HS-5 (cell line): ENCODE results near the gene MBD3.
"Not testable (repeated sequence)": the region's sequence is repeated elsewhere in the genome, so short reads cannot be mapped to it uniquely, and the experiment has no call there.

Source experiments
- DNase-seq: peaks from one replicate; pipeline ENCODE4 v3.0.0-alpha.2; 2012; ENCODE audit warnings: low read depth

MBD3 gene

DNA sequence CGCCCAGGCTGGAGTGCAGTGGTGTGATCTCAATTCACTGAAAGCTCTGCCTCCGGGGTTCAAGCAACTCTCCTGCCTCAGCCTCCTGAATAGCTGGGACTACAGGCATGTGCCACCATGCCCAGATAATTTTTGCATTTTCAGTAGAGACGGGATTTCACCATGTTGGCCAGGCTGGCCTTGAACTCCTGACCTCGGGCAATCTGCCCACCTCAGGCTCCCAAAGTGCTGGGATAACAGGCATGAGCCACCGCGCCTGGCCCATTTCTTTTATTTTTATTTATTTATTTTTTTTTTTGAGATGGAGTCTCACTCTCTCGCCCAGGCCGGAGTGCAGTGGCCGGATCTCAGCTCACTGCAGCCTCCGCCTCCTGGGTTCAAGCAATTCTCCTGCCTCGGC, 52.9 kb downstream of the MBD3 start:
- DNase-seq = not testable (repeated sequence)

DNA sequence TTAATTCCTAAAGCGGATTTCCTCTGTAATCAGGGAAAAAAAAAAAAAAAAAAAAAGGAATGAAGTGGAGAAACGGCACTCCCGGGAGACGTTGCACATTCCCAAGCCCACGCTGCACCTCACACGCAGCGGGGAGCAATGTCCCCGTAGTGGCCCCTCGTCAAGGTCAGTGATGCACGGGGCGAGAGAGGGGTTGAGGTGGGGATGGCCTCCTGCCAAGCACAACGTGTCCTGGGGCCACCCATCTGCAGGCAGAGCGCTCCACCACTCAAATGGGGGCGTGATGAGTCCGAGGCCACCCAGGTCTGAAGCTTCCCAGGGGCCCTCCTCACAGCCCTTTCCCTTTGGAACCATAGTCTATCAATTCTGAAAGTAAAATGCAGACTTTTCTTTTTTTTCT, 53.7 kb downstream of the MBD3 start:
- DNase-seq = no peak

GRCh38 chr19:1535699-1536098, 57.0 kb downstream of the MBD3 start:
- DNase-seq = not testable (repeated sequence)

- DNase-seq = no peak
These were observed 57.7 kb downstream of the MBD3 start for GRCh38 chr19:1534972-1535371.

DNA sequence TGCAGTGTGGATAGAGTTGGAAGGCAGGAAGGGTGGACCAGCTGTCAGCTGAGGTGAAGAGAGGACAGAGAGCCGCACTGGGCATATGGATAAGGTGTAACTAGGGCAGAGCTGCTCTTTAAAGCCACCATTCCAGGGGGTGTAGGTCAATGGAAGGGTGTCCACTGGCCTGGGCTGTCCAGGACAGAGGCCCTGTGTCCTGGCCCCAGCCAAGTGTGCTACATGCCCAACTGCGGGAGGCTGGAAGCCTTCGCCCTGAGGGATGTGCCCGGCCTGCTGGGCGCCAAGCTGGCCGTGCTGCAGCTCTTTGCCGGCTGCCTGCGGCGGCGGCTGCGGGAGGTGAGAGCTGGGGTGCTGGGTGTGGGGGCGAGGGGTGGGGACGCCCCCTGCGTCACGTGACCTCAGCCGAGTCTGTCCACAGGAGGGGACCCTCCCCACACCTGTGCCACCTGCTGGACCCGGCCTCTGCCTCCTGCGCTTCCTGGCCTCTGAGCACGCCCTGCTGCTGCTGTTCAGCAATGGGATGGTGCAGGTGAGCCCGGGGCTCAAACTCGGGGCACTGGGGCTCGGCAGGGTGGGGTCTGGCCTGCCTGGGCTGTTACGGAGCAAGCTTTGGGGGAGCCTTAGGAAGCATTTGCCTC, 59.0 kb downstream of the MBD3 start:
- no peak for DNase-seq

DNA sequence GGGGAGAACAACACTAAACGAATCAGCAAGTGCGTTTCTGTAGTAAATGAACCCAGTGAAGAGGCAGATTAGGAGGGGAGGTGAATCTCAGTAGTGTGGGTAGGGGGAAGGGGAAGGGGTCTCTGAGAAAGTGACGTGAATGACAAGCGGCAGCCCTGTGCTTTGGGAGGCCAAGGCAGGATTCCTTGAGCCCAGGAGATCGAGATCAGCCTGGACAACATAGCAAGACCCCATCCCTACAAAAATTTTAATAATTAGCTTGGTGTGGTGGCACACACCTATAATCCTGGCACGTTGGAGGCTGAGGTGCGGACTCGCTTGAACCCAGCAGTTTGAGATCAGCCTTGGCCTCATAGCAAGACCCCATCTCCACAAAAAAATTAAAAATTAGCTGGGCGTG, 60.7 kb downstream of the MBD3 start:
- DNase-seq = no peak

- DNase-seq = no peak
These were observed 61.1 kb downstream of the MBD3 start for GRCh38 chr19:1531587-1531986.

DNA sequence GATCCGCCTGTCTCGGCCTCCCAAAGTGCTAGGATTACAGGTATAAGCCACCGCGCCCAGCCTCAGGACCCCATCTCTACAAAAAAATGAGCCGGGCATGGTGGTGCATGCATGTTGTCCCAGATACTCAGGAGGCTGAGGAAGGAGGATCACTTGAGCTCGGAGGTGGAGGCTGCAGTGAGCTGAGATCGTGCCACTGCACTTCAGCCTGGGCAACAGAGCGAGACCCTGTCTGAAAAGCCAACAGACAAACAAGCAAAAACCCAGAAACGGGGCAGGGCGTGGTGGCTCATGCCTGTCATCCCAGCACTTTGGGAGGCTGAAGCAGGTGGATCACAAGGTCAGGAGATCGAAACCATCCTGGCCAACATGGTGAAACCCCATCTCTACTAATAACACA, 61.8 kb downstream of the MBD3 start:
- not testable (repeated sequence) for DNase-seq

- no peak for DNase-seq
These were observed 63.2 kb downstream of the MBD3 start for GRCh38 chr19:1529430-1529816.

GRCh38 chr19:1528596-1529429, 63.9 kb downstream of the MBD3 start:
- DNase-seq = no peak

- DNase-seq = no peak
These were observed 64.9 kb downstream of the MBD3 start for GRCh38 chr19:1527650-1528309.

DNA sequence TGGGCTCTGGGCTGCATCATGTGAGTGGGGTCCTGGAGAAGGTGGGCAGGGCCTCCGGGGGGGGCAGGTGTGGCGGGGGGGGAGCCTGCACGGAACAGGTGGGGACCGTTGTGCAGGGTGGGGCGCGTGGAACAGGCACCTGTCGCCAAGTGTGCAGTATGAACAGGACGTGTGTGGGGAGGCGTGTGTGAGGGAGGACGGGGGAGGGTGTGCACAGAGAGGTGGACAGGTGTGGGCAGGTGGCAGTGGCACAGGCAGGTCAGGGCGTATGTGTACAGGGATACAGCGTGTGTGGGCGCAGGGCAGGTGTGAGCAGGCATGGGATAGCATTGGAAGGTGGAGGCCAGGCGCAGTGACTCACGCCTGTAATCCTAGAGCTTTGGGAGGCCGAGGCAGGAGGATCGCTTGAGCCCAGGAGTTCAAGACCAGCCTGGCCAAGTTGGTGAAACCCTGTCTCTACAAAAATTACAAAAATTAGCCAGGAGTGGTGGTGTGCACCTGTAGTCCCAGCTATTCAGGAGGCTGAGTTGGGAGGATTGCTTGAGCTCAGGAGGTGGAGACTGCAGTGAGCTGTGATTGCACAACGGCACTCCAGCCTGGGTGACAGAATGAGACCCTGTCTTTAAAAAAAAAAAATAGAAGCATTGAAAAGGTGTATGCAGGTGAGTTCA, 65.6 kb downstream of the MBD3 start:
- no peak for DNase-seq

DNA sequence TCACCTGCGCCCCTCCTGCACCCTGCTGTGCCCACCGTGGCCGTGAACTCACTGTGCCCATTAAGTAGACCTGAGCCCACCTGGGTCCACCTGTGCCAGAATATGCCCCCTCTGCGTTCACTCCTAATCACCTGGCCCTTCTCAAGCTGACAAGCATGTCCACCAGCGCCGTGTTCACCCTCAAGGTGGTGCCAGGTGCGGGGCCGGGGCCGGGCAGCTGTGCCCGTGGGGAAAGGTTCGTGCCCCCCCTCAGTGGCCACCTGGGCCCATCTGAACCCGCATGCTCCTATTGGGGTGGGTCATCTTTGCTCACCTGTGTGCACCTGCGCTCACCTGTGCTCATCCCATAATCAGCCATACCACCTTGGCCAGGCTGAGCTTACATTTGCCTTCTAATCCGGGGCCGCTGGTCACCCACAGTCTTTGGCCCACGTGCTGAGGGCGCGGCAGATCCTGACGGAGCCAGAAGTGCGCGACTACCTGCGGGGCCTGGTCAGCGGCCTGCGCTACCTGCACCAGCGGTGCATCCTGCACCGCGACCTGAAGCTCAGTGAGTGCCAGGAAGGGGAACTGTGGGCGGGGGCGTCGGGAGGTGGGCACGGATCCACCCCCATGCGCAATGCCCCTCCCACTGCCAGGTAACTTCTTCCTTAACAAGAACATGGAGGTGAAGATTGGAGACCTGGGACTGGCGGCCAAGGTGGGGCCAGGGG, 66.4 kb downstream of the MBD3 start:
- no peak for DNase-seq

GRCh38 chr19:1525343-1525742, 67.3 kb downstream of the MBD3 start:
- DNase-seq = no peak

- no peak for DNase-seq
These were observed 67.7 kb downstream of the MBD3 start for GRCh38 chr19:1524972-1525325.

- no peak for DNase-seq
These were observed 68.2 kb downstream of the MBD3 start for GRCh38 chr19:1524287-1524971.
